Coronary artery (tissue), 2 donors: ENCODE results near the gene YIPF4.

Experiments
- DNase-seq: peaks from one replicate; pipeline ENCODE4 v3.0.0-alpha.2; 2017; ENCODE audit warnings: low spot score
- H3K27ac ChIP-seq, 2 donors: fragments of 200-600 bp; sonication (generic); one replicate each; pipeline ENCODE4 v1.5.1; 2016 to 2019
- H3K4me3 ChIP-seq: fragments of 200-600 bp; sonication (generic); 2 replicates; pipeline ENCODE4 v1.5.1; 2016; ENCODE audit warnings: mild to moderate bottlenecking, moderate library complexity
- CTCF ChIP-seq: fragments of 200-600 bp; sonication (generic); IDR thresholded peaks from one replicate; pipeline ENCODE4 v1.5.1; 2019; ENCODE audit warnings: antibody characterized with exemption

Gene YIPF4

GRCh38 chr2:32242331-32242730 lies 35.4 kb upstream of the YIPF4 start:
- no peak for TF ChIP-seq CTCF
- H3K27ac ChIP-seq: no peak overlapping the region

GRCh38 chr2:32246911-32247310 lies 30.8 kb upstream of the YIPF4 start:
- no peak for TF ChIP-seq CTCF

More at GRCh38 chr2:32242331-32242730, 35.4 kb upstream of the YIPF4 start:
- no peak for DNase-seq
- H3K4me3 ChIP-seq: no peak overlapping the region

GRCh38 chr2:32248299-32248698 lies 29.4 kb upstream of the YIPF4 start:
- no peak for DNase-seq
- H3K27ac ChIP-seq: no peak overlapping the region
- H3K4me3 ChIP-seq: no peak overlapping the region
- no peak for TF ChIP-seq CTCF

More at GRCh38 chr2:32246911-32247310, 30.8 kb upstream of the YIPF4 start:
- Histone ChIP-seq H3K4me3 (no peak overlapping the region), H3K27ac (no peak overlapping the region)
- DNase-seq: no peak

- H3K4me3 ChIP-seq: no peak overlapping the region
- DNase-seq: no peak
- no peak overlapping the region for H3K27ac ChIP-seq
- no peak for TF ChIP-seq CTCF
These were observed 27.9 kb upstream of the YIPF4 start for GRCh38 chr2:32249731-32250236.

- H3K27ac ChIP-seq: no peak overlapping the region
- no peak overlapping the region for H3K4me3 ChIP-seq
- no peak for DNase-seq
- TF ChIP-seq CTCF: no peak
These were observed 27.4 kb upstream of the YIPF4 start for GRCh38 chr2:32250290-32250689.

GRCh38 chr2:32258242-32258641 lies 19.5 kb upstream of the YIPF4 start:
- Histone ChIP-seq H3K4me3 (no peak overlapping the region), H3K27ac (no peak overlapping the region)
- TF ChIP-seq CTCF: no peak
- no peak for DNase-seq

GRCh38 chr2:32260376-32260775 lies 17.3 kb upstream of the YIPF4 start:
- no peak overlapping the region for H3K4me3 ChIP-seq
- H3K27ac ChIP-seq: no peak overlapping the region
- DNase-seq: no peak
- no peak for TF ChIP-seq CTCF
